ENCODE results near the gene ARIH1. TPM values are rescaled to one million over a fixed set of nuclear protein-coding genes. Genes with fewer than 3 reads are reported as not detected.

ARIH1 gene
- total and polyA plus RNA-seq, 10 of the 15 experiments (the other 5 are each of a cell fraction or from before 2014, with no cell fraction given), result 14.7 to 99.5 (median 26.5) TPM

GRCh38 chr15:72562386-72562785 is 88.3 kb downstream of the ARIH1 start:
- in situ Hi-C loops (cut with MboI), result no loop called here
- Histone ChIP-seq H3K4me2 (ENCODE audit: control insufficient read depth, insufficient read depth) (no peak overlapping the region), H3K79me2 (ENCODE audit: control insufficient read depth, insufficient read depth, low read length) (no peaks in the 10 kb centered on the region; the same call in 1 of the 2 replicates), H4K20me1 (ENCODE audit: control insufficient read depth, insufficient read depth) (no peaks in the 10 kb centered on the region), H3K36me3 (ENCODE audit: control insufficient read depth in 2 of 2, insufficient read depth in 2 of 2, low read length in 1 of 2) (peaks cover 0 to 21% of the 10 kb centered on the region in 2 experiments), H3K27ac (ENCODE audit: control insufficient read depth, insufficient read depth) (no peak overlapping the region), H3K9ac (ENCODE audit: control insufficient read depth, insufficient read depth, low read length) (no peak overlapping the region), H3K27me3 (replicated peaks in 1 of 2; ENCODE audit: control insufficient read depth in 2 of 2, insufficient read depth in 2 of 2, low read length in 1 of 2) (no peaks in the 10 kb centered on the region), H3K9me3 (replicated peaks; ENCODE audit: control insufficient read depth, insufficient read depth, low read length) (no peaks in the 10 kb centered on the region), H3K4me3 (no peak overlapping the region), H2AFZ (ENCODE audit: control insufficient read depth, low read depth, low read length) (no peak overlapping the region), H3K4me1 (ENCODE audit: control insufficient read depth, insufficient read depth, low read length) (no peaks in the 10 kb centered on the region)
- CTCF ChIA-PET, result interaction anchor here (0.7 to 1.5 kb wide), 2 partner anchors 7 to 38 kb away, joined by 4 to 8 read pairs; no protein-coding TSS in a partner anchor
- RAD21 ChIA-PET (ENCODE audit: unreplicated experiment), result no interaction called here
- DNase-seq (ENCODE audit: low read depth, low spot score) (no peak), FAIRE-seq (no peak), ATAC-seq (no peak)
- TF ChIP-seq CEBPZ (IDR thresholded peaks at IDR 0.05; ENCODE audit: low read depth, low read length), result no peak
- no peak for TF ChIP-seq IRF5 (IDR thresholded peaks at IDR 0.05; ENCODE audit: borderline replicate concordance)
- no peak for TF ChIP-seq BACH1 (IDR thresholded peaks at IDR 0.05; ENCODE audit: borderline replicate concordance)
- SMC1A ChIA-PET (ENCODE audit: uncharacterized antibody, unreplicated experiment), result interaction anchor here (0.9 to 1.1 kb wide), 2 partner anchors 9 to 13 kb away, joined by 3 read pairs; no protein-coding TSS in a partner anchor
- BruUV-seq (replicated peaks), result no TSS peak
- POLR2A ChIA-PET, result interaction anchor here (0.7 kb wide), 1 partner anchor 20 kb away, joined by 5 read pairs; no protein-coding TSS in a partner anchor
- intact Hi-C loops (cut with micrococcal nuclease; ENCODE audit: unreplicated experiment), result no loop called here

Measured in GM12878 (cell line).